Heart right ventricle (tissue), 16 donors: ENCODE data around the gene RCOR3. TPM values are rescaled to one million over a fixed set of nuclear protein-coding genes. Genes with fewer than 3 reads are reported as not detected.

ENCODE experiments used
- ATAC-seq, 8 donors: fragments of 200-7000 bp; cut with Tn5 transposase; one replicate each; pipeline ENCODE4 v1.9.1; 2020; ENCODE audit warnings: mild to moderate bottlenecking in 8 of 8, moderate library complexity in 8 of 8, moderate number of reproducible peaks in 1 of 8
- DNase-seq, 2 donors: peaks; one replicate each; pipeline ENCODE4 v3.0.0-alpha.2; 2020
- H3K27ac ChIP-seq, 10 donors: fragments of 200-600 bp; sonication (generic) in 2 of 10; one replicate each; pipeline versions ENCODE4 v1.5.0 to v1.8.0; 2020 to 2022; ENCODE audit warnings: mild to moderate bottlenecking in 3 of 10
- H3K27me3 ChIP-seq, 7 donors: fragments of 200-600 bp; one replicate each; pipeline ENCODE4 v1.8.0; 2021 to 2022; ENCODE audit warnings: mild to moderate bottlenecking in 2 of 7
- H3K36me3 ChIP-seq, 9 donors: fragments of 200-600 bp; sonication (generic) in 1 of 9; one replicate each; pipeline versions ENCODE4 v1.5.0 to v1.8.0; 2020 to 2022; ENCODE audit warnings: mild to moderate bottlenecking in 2 of 9
- H3K4me1 ChIP-seq, 9 donors: fragments of 200-600 bp; sonication (generic) in 1 of 9; one replicate each; pipeline versions ENCODE4 v1.5.0 to v1.8.0; 2020 to 2022; ENCODE audit warnings: mild to moderate bottlenecking in 4 of 9
- H3K4me3 ChIP-seq, 10 donors: fragments of 200-600 bp; sonication (generic) in 2 of 10; one replicate each; pipeline versions ENCODE4 v1.5.0 to v1.8.0; 2020 to 2022; ENCODE audit warnings: mild to moderate bottlenecking in 7 of 10, moderate library complexity in 2 of 10
- H3K9me3 ChIP-seq, 11 donors: fragments of 200-600 bp in 10 of 11; sonication (generic) in 2 of 11; one replicate each; pipeline versions ENCODE4 v1.5.0 to v1.8.0; 2013 to 2022; ENCODE audit warnings: mild to moderate bottlenecking in 2 of 11, control low read depth in 1 of 11, moderate library complexity in 1 of 11
- WGBS, 2 donors: extraction: QIAGEN DNeasy Blood & Tissue Kit; methylation state at CpG; one replicate each; pipeline ENCODE4 v1.1.7; 2013; ENCODE audit warnings: inconsistent platforms in 1 of 2; 5-methylcytosine and 5-hydroxymethylcytosine counted together
- intact Hi-C, 10 donors: fragments of 100-400 bp; cut with DNase I; formaldehyde crosslinking; loops; one replicate each; pipeline versions ENCODE4 v1.11.1 to v1.14.2; 2022
- polyA plus RNA-seq, 2 donors: library from polyadenylated mRNA; stranded (reverse); fragments of 200-250 nt; gene quantifications; one replicate each; pipeline ENCODE4 v1.2.3, GENCODE V29; 2013
- total RNA-seq, 10 donors: library from RNA; stranded (reverse); fragmentation: NEBNext Ultra II Directional in 3 of 10; extraction: Animal tissue kit (Norgen Biotek cat#: 25700) in 3 of 10; gene quantifications; one replicate each; pipeline versions ENCODE4 v1.2.1 to v1.2.4, GENCODE V29; 2021 to 2023
- TF ChIP-seq, protein P1 (sequence below), 9 donors: fragments of 200-600 bp; sonication (generic) in 2 of 9; IDR thresholded peaks; one replicate each; pipeline versions ENCODE4 v1.5.0 to v1.8.0; 2021 to 2022; ENCODE audit warnings: antibody characterized with exemption in 9 of 9, mild to moderate bottlenecking in 5 of 9, moderate library complexity in 1 of 9
- donor health status: Arrhythmogenic right ventricular cardiomyopathy.
- donor health status: ischemic (EF 13 %, LVEDD 7.1; RV severe dilation, severe dysfunction).
- donor health status: healthy with polysubstance abuse.
- donor health status: DM: no; HTN: yes; CAD: no.
- donor health status: DM: no; HTN: no; CAD: no.
- donor health status: ischemic (EF 25% LVEDD 6.9; RV normal size, moderate dysfunction).
- donor health status: ischemic (EF 25% LVEDD 5.7; RV mildly dilated, moderate dysfunction).
- donor health status: healthy.
- donor health status: DM: yes; HTN: yes; CAD: no.
- donor health status: Ischemic cardiomyopathy.
- donor health status: ischemic (EF 35%, LVEDD 5.7; RV mildly dilated, moderate dysfunction).
- donor health status: nonischemic (EF 11% LVEDD 7.7; RV severe dilation, severe dysfunction).
- donor health status: DM: yes; HTN: yes; CAD: no.
- donor health status: PGD.
- donor health status: ischemic (EF 29% LVEDD 5.4; RV normal size, mild dysfunction).
- donor health status: nonischemic (EF 23%, LVEDD 6.1; RV moderate dilation, normal function).

The RCOR3 gene
- total and polyA plus RNA-seq, 12 donors = 17.7 to 65.5 (median 50.1) TPM

DNA sequence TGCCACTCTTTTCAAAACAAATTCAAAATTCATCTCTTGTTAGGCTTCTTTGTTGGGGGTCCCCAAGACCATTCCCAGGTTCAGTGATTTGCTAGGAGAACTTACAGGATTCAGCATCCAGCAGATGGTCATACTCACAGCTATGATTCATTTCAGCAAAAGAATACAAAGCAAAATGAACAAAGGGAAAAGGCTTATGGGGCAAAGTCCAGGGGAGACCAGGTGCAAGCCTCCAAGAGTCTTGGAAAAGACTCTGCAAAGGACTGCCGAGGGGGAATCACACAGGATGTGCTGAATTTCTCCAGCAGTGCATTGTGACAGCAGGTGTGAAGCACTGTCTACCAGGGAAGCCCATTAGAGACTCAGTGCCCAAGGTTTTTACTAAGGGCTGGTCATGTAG lies 74.7 kb downstream of the RCOR3 start:
- ATAC-seq (no peak), DNase-seq (no peak)
- no peaks in the 10 kb centered on the region for H3K36me3 ChIP-seq
- H3K9me3 ChIP-seq = no peaks in the 10 kb centered on the region
- WGBS, 2 donors = 52 to 72% methylated on average over 1 of the region's 1 CpG
- H3K4me3 ChIP-seq = no peak overlapping the region
- H3K4me1 ChIP-seq = peaks cover 0 to 59% (median 16%) of the 10 kb centered on the region in 9 donors
- no peaks in the 10 kb centered on the region for H3K27me3 ChIP-seq
- no peak overlapping the region for H3K27ac ChIP-seq
- intact Hi-C loops = loop anchor here in 1 of 10 donors (5.0 kb wide), 1 partner anchor 1903 kb away; no protein-coding TSS in a partner anchor
- TF ChIP-seq, protein P1, sequence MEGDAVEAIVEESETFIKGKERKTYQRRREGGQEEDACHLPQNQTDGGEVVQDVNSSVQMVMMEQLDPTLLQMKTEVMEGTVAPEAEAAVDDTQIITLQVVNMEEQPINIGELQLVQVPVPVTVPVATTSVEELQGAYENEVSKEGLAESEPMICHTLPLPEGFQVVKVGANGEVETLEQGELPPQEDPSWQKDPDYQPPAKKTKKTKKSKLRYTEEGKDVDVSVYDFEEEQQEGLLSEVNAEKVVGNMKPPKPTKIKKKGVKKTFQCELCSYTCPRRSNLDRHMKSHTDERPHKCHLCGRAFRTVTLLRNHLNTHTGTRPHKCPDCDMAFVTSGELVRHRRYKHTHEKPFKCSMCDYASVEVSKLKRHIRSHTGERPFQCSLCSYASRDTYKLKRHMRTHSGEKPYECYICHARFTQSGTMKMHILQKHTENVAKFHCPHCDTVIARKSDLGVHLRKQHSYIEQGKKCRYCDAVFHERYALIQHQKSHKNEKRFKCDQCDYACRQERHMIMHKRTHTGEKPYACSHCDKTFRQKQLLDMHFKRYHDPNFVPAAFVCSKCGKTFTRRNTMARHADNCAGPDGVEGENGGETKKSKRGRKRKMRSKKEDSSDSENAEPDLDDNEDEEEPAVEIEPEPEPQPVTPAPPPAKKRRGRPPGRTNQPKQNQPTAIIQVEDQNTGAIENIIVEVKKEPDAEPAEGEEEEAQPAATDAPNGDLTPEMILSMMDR (IDR thresholded peaks at IDR 0.05) = no peak

DNA sequence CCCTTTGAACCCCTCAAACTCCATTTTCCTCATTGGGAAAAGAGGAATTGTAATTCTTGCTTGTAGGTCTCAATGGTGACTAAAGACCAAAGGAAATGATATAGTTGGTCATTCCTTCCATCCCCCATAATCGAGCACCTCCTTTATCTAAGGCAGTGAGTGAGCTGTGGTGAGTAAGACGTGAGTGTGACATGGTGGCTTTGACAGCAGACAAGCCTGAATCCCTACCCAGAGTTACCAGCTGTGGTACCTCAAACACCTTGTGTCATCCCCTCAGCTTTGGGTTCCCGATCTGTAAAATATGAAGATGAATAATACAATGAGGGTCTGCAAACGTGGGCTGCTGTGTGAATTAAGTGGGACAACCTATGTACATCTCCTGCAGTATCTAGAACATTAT lies 75.8 kb downstream of the RCOR3 start:
- H3K4me3 ChIP-seq = no peak overlapping the region
- DNase-seq (no peak), ATAC-seq (no peak)
- H3K27ac ChIP-seq = peak overlapping the region in 1 of 10 donors; percentile 56
- WGBS, 2 donors = 69 to 82% methylated on average over 4 of the region's 4 CpGs
- no peaks in the 10 kb centered on the region for H3K9me3 ChIP-seq
- H3K4me1 ChIP-seq = peaks cover 0 to 57% (median 15%) of the 10 kb centered on the region in 9 donors
- no peaks in the 10 kb centered on the region for H3K36me3 ChIP-seq
- H3K27me3 ChIP-seq = no peaks in the 10 kb centered on the region
- TF ChIP-seq, protein P1 (IDR thresholded peaks at IDR 0.05) = no peak
- intact Hi-C loops = loop anchor here in 1 of 10 donors (5.0 kb wide), 1 partner anchor 1902 kb away; no protein-coding TSS in a partner anchor

GRCh38 chr1:211335522-211336157 lies 76.5 kb downstream of the RCOR3 start:
- Histone ChIP-seq H3K36me3 (no peaks in the 10 kb centered on the region), H3K27ac (peak overlapping the region in 1 of 10 donors; percentile 56), H3K9me3 (no peaks in the 10 kb centered on the region), H3K27me3 (no peaks in the 10 kb centered on the region), H3K4me3 (no peak overlapping the region), H3K4me1 (peaks cover 0 to 50% (median 15%) of the 10 kb centered on the region in 9 donors)
- intact Hi-C loops = no loop called here
- WGBS, 2 donors = 71 to 78% methylated on average over 3 of the region's 3 CpGs
- DNase-seq = no peak
- ATAC-seq = no peak
- TF ChIP-seq, protein P1 (IDR thresholded peaks at IDR 0.05) = no peak

DNA sequence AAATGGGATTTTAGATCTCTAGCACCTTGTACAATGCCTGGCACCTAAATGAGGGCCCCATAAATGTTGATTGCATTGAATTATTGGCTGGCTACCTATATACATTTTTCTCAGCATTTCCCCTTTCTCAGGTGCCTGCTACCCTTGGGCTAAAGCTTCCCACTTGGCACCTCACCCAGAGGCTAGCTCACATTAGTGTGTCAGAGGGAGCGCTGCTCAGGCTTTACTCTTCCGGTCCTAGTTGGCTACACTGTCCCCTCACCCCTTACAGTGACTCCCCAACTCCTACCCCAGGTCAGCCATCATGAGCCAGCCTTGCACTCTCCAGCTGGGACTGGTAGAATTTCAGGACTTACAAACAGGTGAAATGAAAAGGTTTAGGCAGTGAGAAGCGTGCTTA lies 77.0 kb downstream of the RCOR3 start:
- no peaks in the 10 kb centered on the region for H3K36me3 ChIP-seq
- peaks cover 0 to 50% (median 15%) of the 10 kb centered on the region in 9 donors for H3K4me1 ChIP-seq
- no peaks in the 10 kb centered on the region for H3K27me3 ChIP-seq
- H3K9me3 ChIP-seq = no peaks in the 10 kb centered on the region
- ATAC-seq = no peak
- TF ChIP-seq, protein P1 (IDR thresholded peaks at IDR 0.05) = no peak
- no peak overlapping the region for H3K4me3 ChIP-seq
- 75 to 94% methylated on average over 3 of the region's 3 CpGs for WGBS, 2 donors
- no peak for DNase-seq
- intact Hi-C loops = no loop called here
- peak overlapping the region in 1 of 10 donors; percentile 56 for H3K27ac ChIP-seq
